ENCODE results near the gene MDN1.

Gene MDN1

DNA sequence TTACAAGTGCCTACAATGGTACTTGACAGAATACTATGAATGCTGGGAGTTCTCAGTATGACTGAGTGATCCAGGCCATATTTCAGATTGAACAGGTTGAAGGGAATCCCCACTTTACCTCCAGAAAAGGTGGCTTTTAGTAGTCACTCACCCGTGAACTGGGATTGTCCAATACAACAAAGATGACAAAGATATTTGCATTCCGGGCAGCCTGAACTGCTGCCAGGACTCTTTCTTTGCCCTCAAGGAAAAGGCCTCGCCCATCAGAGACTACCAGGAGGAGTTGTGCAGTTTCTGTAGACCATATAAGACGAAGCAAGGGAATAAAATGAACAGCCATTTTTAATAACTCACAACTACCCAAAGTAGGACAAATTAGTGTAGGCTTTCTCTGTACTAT, 174.7 kb downstream of the MDN1 start:
- TF ChIP-seq GATA3 (IDR thresholded peaks at IDR 0.05; ENCODE audit: low read depth, low read length) (no peak), GATA2 (IDR thresholded peaks at IDR 0.05; ENCODE audit: low read depth, low read length) (no peak)

DNA sequence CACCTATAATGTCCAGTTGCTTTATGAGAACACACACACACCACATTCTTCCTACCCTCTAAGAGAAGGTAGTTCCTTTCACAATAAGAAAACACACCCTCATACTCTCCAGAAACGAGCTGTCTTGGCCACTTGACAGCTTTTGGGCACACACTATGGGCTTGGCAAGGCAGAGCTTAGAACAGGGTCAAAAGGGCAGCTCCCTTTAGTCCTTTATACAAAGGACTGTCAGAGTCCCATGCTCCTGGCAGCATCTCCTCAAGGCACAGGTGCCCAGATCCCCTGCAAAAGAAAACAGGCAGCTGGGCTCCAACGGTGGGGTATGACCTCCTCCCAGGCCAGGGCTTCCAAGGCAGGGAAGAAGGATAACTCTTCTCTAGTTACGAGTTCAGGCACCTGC, 176.2 kb downstream of the MDN1 start:
- TF ChIP-seq GATA3 (IDR thresholded peaks at IDR 0.05; ENCODE audit: low read depth, low read length), result no peak
- TF ChIP-seq GATA2 (IDR thresholded peaks at IDR 0.05; ENCODE audit: low read depth, low read length), result no peak

GRCh38 chr6:89642956-89643355, 176.6 kb downstream of the MDN1 start:
- no peak for TF ChIP-seq GATA2 (IDR thresholded peaks at IDR 0.05; ENCODE audit: low read depth, low read length)
- no peak for TF ChIP-seq GATA3 (IDR thresholded peaks at IDR 0.05; ENCODE audit: low read depth, low read length)

- TF ChIP-seq GATA2 (IDR thresholded peaks at IDR 0.05; ENCODE audit: low read depth, low read length) (no peak), GATA3 (IDR thresholded peaks at IDR 0.05; ENCODE audit: low read depth, low read length) (no peak)
These were observed 178.8 kb downstream of the MDN1 start for GRCh38 chr6:89640804-89641203.

DNA sequence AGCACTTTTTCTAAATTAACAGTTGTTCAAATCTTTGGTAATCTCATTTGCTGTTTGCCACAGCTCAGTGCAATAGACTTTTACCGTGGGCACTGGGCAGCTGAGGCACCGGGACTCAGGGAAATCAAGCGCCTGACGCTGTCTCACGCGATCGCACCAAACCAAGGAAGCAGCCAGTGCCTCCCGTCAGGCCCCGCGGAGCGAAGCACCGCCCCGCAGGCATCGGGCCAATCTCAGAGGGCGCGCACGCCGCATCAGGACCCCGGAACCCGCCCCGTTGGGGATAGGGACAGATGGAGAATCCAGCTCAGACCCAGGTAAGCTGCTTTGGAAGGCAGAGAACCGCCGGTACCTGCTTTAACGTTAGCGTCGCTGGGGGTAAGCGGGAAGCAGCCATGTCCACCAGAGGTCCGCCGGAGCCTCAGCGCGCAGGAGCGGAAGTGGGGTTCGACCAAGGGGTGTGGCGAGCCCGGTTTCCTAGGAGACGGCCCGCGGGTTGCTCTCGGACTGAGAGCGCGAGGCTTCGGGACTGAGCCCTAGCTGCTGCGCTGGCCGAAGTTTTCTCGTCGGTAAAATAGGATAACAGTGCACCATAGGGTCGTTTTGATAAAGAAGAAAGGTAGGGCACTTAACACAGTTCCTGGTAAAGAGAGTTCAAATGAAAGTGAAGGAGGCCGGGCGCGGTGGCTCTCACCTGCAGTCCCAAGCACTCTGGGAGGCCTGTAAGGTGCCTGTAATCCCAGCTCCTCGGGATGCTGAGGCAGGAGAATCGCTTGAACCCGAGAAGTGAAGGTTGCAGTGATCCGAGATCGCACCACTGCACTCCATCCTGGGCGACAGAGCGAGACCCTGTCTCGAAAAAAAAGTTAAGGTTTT, 181.0 kb downstream of the MDN1 start, which contains the start of gene LYRM2:
LYRM2 (minus strand) TSS at position 428 of the 876 bp plus-strand sequence; CDS start at position 397, 31 bp downstream.
- TF ChIP-seq GATA3 (IDR thresholded peaks at IDR 0.05; ENCODE audit: low read depth, low read length), result no peak
- TF ChIP-seq GATA2 (IDR thresholded peaks at IDR 0.05; ENCODE audit: low read depth, low read length), result no peak

GRCh38 chr6:89637960-89638319, 181.7 kb downstream of the MDN1 start:
- TF ChIP-seq GATA2 (IDR thresholded peaks at IDR 0.05; ENCODE audit: low read depth, low read length) (no peak), GATA3 (IDR thresholded peaks at IDR 0.05; ENCODE audit: low read depth, low read length) (no peak)

- no peak for TF ChIP-seq GATA2 (IDR thresholded peaks at IDR 0.05; ENCODE audit: low read depth, low read length)
- no peak for TF ChIP-seq GATA3 (IDR thresholded peaks at IDR 0.05; ENCODE audit: low read depth, low read length)
These were observed 189.1 kb downstream of the MDN1 start for GRCh38 chr6:89630488-89630887.

GRCh38 chr6:89623749-89624148, 195.8 kb downstream of the MDN1 start:
- TF ChIP-seq GATA2 (IDR thresholded peaks at IDR 0.05; ENCODE audit: low read depth, low read length), result no peak
- TF ChIP-seq GATA3 (IDR thresholded peaks at IDR 0.05; ENCODE audit: low read depth, low read length), result no peak

DNA sequence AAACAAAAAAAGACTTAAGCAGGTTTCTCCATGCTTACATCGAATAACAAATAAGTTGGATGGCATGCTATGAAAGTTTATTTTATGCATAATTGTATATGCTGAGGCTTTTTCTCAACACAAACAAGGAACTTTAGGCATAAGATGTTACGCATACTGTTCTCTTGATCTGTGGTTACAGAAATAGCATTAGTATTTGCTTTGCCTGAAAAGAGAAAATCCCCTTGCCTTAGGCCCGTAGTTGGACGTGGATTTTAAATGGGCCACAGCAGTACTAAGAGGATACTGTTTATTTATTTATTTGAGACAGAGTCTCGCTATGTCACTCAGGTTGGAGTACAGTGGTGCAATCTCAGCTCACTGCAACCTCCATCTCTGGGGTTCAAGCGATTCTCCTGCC, 200.0 kb downstream of the MDN1 start:
- TF ChIP-seq GATA3 (IDR thresholded peaks at IDR 0.05; ENCODE audit: low read depth, low read length) (no peak), GATA2 (IDR thresholded peaks at IDR 0.05; ENCODE audit: low read depth, low read length) (no peak)

DNA sequence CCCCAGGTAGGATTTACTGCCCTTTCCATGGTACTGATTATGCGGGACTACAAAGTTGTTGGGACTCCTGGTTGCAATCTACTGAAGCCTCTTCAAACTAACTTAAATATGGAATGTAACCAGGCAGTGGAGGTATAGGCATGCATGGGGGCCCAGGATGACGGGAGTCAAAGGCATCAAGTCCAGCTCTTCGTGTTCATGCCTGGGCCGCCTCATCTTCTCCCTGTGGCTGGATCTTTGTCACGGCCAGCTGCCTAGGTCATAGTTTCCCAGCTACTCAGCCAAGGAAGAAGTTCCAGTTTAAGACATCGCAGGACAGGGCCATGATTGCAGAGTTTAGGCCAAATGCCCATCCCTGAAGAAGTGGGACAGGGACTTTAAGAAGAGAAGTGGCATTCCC, 201.6 kb downstream of the MDN1 start:
- no peak for TF ChIP-seq GATA3 (IDR thresholded peaks at IDR 0.05; ENCODE audit: low read depth, low read length)
- no peak for TF ChIP-seq GATA2 (IDR thresholded peaks at IDR 0.05; ENCODE audit: low read depth, low read length)

DNA sequence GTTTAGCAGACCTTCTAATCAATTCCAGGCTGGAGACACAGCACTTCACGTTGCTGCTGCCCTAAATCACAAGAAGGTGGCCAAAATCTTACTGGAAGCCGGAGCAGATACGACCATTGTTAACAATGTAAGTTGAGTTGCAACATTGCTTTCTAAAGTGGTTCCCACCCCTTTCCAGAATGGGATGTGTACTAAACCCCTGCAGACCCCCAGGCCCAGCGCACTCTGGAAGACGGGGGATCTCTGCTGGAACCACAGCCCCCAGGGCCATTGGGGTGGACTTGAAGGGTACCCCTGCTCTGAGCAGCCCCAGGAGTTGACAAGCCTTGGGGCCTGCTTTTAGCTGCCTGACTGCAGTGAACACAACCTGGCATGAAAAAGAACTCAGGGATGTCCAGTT, 203.1 kb downstream of the MDN1 start:
- no peak for TF ChIP-seq GATA2 (IDR thresholded peaks at IDR 0.05; ENCODE audit: low read depth, low read length)
- TF ChIP-seq GATA3 (IDR thresholded peaks at IDR 0.05; ENCODE audit: low read depth, low read length), result no peak

DNA sequence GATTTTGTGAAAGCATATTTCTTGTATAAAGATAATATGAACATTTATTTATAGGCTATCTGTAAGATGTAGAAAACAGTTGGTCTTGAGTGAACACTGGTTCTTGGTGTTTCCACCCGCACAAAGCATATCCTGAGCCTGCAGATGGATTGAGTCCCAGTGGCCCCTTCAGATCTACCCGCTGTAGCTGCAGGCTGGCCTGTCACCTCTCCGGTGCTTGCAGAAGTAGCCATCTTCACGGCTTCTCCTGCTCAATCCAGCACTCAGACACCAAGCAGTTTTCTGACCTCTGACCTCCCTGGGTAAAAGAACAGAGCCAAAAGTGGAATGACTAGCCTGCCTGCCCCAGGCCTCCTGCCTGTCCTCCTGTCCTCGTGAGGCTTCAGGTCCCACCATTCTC, 203.7 kb downstream of the MDN1 start:
- TF ChIP-seq GATA2 (IDR thresholded peaks at IDR 0.05; ENCODE audit: low read depth, low read length) (no peak), GATA3 (IDR thresholded peaks at IDR 0.05; ENCODE audit: low read depth, low read length) (no peak)

DNA sequence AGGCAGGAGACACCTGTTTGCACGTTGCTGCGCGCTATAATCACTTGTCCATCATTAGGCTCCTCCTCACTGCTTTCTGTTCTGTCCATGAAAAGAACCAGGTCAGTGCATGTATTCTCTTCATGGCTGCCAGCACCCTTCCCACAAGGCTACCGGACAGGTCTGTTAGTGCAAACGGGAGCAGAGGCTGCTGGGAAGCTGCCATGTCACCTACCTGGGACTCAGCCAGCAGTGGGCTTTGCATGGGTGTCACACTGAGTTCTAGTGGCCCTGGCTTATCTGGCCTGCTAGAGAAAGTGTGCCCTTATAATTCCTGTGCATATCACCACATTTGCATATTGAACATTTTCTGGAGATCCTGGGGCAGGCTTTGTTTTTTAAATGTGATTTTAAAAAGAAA, 205.8 kb downstream of the MDN1 start:
- TF ChIP-seq GATA2 (IDR thresholded peaks at IDR 0.05; ENCODE audit: low read depth, low read length) (no peak), GATA3 (IDR thresholded peaks at IDR 0.05; ENCODE audit: low read depth, low read length) (no peak)

- TF ChIP-seq GATA2 (IDR thresholded peaks at IDR 0.05; ENCODE audit: low read depth, low read length) (no peak), GATA3 (IDR thresholded peaks at IDR 0.05; ENCODE audit: low read depth, low read length) (no peak)
These were observed 207.5 kb downstream of the MDN1 start for GRCh38 chr6:89612121-89612520.

GRCh38 chr6:89611666-89612065, 207.9 kb downstream of the MDN1 start:
- TF ChIP-seq GATA2 (IDR thresholded peaks at IDR 0.05; ENCODE audit: low read depth, low read length) (no peak), GATA3 (IDR thresholded peaks at IDR 0.05; ENCODE audit: low read depth, low read length) (no peak)

Measured in SH-SY5Y (cell line).